HG03432 (cell line): ENCODE results near the gene CDKL4.
"Not testable (repeated sequence)": the region's sequence is repeated elsewhere in the genome, so short reads cannot be mapped to it uniquely, and the experiment has no call there.

ENCODE experiments used
- ATAC-seq: cut with Tn5 transposase; IDR thresholded peaks from one replicate; pipeline ENCODE4 v1.9.1; 2021; ENCODE audit warnings: mild to moderate bottlenecking, moderate library complexity; ENCODE audit not compliant: unreplicated experiment

Gene CDKL4

DNA sequence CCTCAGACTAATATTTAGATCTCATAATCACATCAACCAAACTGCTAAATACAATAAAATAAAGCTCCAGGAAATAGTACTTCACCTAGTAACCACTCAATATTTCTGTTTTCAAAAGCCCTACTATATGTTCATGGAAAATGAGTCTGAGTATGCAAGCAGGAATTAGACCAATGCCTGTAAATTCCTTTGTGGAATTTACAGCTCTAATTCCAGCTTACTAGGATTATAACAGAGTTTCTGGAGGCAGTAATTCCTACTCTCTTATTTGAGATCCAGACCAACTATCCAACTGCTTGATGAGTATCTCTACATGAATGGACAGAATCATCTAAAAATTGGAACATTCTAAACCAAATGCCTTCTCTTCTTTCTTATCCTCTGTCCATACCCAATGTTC is 11.6 kb downstream of the CDKL4 start:
- no peak for ATAC-seq

DNA sequence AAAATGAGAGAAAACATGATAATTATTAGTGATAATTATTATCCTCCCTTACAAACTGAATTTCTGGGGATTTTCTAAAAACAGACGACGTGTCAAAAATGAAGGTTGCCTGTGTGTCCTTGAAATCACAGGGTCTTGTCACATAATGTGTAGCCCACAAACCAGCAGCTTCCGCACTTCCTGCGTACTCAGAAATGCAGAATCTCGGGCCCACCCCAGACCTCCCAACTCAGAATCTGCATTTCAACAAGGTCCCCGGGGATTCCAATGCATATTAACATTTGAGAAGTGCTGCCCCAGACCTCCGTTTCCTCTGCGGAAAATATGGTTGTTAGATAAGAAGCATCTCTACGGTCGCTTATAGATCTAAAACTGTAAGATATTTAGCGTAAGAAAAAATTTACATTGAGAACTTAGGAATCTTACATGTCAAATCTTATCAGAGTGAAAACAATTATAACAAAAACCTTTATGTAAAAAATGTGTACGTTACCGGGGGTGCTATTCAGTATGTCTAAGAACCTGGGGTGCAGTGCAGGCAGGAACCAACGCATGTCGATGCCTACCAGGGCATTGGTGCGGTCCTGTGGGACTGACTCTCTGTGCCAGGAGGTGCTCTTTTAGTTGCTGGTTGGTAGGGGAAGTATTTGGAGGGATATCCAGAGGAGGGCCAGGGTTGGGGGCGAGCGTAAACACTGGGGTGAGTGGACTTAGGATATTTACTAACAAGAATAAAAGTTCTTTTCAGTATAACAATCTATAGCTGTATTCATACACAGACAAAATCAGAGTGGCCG is 15.2 kb downstream of the CDKL4 start:
- ATAC-seq, result peak; percentile 23

DNA sequence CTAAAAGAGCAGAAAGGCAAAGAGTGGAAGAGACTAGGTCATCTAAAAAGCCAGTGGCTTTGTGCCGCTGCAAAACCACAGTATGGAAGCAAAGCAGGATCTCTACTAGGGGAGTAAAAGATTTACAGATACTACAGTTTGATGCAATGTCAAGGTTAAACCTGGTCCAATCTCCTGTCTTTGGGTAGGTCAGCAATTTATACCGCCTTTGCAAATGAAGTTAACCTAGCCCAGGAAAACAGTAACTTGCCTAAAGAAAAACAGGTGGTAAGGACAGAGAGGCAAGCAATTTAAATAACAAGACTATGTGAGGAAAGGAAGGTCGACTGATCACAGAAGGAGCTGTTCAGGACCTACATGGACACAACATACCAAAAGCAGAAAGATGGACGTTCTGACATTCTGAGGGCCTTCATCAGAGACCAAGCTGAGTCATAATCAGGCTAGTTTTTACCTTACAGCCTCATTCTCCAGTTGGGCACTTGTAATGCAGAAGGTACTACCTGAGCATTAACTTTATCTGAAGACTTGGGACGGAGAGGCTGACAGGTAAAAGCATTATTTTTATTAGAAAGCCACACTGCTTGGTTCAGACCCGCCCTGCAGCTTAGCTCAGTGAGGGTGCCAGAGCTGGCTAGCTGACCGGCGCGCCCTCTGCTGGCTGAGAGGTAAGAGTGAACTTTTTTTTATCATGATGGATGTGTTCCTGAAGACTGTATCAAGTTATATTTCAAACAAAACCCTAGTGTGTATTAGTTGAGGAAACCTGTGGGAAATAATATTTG is 15.9 kb downstream of the CDKL4 start:
- ATAC-seq, result peak; percentile 80

DNA sequence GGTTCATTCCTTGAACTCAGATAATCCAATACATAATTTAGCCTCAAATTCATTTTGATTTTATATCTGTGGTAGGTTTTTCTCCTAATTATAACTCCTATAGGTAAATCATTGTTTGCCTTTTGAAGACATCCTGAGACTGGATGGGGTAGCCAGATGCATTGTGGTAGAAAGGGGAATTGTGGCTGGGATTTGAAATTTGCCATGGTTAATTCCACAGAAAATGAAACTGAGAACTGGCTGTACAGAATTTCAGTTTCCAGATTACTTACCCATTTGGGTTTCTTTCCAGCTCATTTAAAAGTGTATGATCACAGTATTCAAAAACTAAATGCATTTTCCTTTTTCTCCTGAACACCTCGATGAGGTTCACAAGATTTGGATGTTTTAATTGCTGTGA is 18.2 kb downstream of the CDKL4 start:
- ATAC-seq, result no peak

DNA sequence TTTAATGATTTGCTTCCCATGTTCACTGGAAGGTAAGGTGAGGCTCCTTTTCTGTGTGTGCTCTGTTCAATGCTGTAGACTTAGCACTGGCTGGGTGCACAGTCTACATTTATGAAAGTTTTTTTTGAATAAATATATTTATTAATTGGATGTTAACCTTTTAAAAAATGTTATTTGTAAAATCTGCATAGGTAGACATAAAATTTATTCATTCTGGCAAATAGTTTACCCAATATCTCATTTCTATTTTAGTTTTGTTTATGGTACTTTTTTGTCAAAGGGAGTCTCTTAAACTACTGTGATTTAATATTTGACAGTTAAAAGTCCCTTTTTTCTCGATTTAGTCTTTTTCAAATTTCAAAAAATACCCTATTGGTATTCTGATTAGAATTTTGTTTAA is 19.9 kb downstream of the CDKL4 start:
- ATAC-seq, result no peak

DNA sequence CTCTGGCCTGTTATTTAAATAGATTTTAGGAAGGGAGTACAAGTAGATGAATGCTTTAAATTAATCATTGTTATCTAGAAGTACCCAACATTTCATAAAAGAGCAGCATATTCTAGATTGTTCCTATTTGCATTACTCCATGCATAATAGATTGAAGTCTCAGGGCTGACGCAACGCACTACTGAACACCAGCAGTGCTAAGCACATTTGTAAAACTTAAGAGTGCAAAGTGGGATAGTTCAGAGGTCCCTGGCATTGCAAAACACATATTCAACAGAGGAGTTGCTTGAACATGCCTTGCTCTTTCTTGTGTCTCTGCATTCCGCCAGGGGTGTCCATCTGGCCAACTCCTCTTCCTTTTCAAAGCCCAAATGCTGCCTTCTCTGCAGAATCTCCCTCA is 22.3 kb downstream of the CDKL4 start:
- ATAC-seq, result no peak

DNA sequence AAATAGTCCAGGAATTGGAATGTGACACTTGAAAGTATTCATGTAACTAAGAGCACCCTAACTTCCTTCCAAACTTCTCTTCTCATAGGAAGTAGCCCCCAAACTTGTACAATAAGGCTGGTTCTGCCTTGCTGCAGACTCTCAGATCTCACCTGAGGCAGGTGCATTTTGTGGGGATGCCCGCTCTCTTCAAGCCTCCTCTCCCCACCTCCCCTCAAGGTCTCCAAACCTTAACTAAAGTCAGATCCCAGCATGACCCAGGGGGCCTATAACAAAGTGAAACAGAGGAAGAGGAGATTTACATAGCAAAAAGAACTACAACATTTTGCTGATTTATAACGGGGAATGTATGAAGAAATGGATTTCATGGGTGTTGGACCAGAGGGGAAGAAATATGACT is 23.6 kb downstream of the CDKL4 start:
- ATAC-seq, result no peak

DNA sequence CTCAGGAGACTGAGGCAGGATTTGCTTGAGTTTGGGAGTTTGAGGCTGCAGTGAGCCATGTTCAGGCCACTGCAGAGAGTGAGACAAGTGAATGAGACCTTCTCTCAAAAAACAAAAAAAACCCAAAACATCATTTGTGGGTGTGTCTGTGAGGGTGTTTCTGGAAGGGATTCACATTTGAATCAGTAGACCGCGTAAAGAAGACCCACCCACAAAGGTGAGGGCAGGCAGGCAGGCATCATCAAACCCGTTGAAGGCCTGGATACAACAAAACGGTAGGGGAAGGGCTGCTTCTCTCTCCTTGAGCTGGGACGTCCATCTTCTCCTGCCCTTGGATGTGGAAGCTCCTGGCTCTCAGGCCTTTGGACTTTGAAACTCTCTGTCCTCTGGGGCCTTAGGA is 25.4 kb downstream of the CDKL4 start:
- no peak for ATAC-seq

DNA sequence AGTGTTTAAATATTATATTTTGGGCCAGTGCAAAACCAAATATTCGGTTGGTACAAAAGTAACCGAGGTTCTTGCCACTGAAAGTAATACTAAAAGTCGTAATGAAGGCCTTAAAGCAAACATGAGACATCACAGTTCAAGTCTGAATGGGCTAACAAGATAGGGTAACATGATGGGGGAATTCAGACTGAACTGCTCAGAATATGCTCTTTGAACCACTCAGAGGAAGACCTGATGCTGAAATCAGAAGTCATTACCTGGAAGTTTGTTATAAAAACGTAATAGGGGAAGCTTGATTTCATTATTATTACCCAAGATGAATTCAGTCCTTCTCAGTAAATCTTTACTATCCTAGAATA is 26.6 kb downstream of the CDKL4 start:
- no peak for ATAC-seq

DNA sequence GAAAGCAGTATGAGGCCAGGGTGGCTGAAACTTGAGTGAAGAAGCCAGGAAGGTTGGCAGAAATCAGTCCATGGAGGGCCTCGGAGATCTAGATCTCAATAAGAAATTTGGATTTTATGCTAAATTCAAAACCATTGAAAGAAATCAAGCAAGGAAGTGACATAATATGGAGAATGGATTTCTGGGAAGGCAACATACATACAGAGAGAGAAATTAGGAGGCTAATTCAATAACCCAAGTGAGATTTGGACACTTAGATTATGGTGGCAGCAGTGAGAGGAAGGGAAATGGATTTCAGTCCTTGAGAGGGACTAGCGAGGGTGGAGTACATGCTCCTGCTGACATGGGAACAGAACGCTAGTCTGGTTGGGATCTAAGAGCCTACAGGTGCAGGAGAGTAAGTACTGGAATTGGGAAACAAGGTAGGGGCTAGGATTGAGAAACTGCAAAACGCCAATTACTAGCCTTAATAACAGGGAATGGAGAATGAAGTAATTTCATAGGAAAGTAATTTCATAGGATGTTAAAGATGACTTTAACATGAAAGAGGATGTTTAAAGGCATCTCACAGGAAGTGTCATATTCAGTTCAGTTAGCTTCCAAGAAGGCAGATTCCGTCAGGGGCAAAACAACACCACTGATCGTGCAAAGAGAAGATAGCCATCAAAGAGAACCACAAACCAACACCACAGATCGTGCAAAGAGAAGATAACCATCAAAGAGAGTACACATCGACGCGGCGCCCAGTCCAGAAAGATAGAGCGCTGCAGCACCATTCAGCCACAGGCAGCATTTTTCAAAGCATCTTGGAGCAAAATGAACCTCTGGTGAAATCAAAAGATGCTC is 27.2 kb downstream of the CDKL4 start:
- no peak for ATAC-seq

DNA sequence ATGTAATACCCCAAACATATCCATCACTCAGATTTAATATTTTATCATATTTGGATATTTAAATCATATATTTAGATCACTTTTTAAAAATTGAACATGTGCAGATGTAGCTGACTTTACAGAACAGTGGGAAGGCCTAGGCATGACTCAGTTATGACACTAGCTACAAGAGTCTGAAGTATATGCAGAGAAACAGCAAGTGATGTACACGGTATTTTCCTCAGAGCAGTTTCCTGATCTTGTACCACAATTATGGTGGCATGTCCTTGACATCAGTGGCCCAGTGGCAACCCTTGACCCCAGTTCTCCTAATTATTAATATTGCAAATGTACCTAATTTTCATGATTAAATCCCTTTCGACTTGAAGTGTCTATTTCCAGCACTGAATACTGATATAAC is 28.2 kb downstream of the CDKL4 start:
- ATAC-seq, result no peak

DNA sequence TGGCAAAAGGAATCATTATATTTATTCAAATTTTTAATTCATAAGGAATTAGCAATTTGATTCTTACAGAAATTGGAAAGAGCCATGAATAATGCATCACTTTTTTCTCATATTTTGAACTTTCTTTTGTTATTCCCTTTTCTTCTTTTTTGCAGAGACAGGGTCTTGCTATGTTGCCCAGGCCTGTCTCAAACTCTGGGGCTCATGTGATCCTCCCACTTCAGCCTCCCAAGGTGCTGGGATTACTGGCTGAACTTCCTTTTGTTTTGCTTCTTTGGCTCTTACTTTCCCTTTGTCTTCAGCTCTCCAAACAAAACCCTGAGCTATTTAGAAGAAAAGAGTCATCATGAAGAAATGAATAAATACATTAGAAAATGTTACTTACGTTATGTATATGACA is 30.8 kb downstream of the CDKL4 start:
- no peak for ATAC-seq

DNA sequence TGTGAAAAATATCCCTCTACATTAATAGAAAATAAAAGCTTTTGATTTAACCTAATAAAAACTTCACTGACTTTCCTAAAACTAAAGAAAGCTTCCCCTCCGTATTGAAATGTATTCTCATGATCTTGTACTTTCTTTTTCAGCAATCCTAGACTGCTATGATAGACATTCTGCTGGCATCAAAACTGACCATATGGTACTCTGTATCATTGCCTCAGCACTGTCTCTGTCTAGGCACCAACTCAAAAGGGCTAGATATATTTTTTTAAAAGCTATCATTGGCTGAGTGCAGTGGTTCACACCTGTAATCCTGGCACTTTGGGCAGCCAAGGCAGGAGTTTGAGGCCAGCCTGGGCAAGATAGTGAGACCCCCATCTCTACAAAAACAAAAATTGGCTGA is 32.9 kb downstream of the CDKL4 start:
- no peak for ATAC-seq

DNA sequence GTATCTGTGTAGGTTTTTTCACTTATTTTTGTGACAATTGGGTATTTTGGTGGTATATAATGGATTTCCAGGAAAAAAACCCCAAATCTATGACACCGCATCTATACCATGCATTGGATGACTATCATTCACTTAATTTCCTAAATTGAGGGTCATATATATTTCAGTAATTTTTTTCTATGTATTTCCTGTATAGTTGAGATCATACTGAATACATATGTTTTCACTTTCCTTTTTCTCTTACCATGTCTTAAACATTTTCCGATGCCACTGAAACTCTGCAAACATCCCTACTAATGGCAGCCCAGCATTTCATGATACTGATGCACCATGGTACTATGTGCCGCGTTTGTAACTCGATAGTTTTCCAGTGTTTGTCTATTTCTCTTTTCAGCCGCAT is 40.4 kb downstream of the CDKL4 start:
- ATAC-seq, result no peak

DNA sequence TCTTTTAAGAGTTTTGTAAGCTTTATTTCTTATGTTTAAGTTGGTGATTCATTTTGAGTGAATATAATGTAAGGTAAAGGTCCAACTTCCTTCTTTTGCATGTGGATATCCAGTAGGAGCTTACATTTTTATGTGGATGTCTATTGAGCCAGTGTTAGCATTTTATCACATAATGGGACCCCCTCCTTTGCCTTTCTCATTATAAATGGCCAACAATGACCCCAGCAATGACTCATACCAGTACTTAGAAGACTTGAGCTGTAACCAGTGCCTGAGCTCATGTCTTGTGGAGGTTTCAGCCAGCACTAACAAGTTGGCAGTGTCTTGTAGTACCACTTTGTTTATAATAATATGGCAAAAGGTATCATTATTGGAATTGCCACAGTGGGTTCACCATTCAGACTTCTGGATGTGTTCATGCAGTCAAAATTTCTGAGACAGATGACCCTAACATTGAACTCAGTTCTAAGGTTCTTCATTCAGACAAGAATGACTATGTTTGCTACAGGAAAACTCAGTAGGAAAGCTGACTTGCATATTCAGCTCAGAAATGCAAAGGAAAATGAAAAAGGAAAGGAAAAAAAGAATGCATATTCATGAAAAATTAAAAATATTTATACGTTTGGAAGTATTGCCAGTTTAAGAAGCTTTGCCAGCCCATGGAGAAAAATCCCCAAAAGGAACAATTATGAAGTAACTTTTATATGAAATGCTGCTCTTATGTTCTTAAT is 41.0 kb downstream of the CDKL4 start:
- no peak for ATAC-seq

DNA sequence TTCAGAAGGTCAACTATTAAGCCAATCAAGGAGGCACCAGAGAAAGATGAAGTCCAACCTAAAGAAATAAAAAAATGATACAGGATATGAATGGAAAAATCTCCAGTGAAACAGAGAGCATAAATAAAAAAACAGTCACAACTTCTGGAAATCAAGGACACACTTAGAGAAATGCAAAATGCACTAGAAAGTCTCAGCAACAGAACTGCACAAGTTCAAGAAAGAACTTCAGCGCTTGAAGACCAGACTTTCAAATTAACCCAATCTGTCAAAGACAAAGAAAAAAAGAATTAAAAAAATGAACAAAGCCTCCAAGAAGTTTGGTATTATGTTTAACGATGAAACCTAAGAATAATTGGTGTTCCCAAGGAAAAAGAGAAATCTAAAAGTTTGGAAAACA is 46.8 kb downstream of the CDKL4 start:
- not testable (repeated sequence) for ATAC-seq

DNA sequence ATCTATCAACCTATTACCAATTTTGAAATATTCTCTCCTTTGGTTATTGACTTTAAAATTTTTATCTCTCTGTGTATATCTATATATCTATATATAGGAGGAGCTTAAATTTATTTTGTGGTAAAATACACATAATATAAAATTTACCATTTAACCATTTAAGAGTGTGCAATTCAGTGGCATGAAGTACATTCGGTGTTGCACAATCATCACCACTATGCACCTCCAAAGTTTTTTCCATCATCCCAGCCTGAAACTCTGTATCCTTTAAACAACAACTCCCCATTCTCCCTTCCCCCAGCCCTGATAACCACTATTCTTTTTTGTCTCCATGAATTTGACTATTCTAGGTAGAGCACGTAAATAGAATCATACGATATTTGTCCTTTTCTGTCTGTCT is 49.1 kb downstream of the CDKL4 start:
- ATAC-seq, result no peak

DNA sequence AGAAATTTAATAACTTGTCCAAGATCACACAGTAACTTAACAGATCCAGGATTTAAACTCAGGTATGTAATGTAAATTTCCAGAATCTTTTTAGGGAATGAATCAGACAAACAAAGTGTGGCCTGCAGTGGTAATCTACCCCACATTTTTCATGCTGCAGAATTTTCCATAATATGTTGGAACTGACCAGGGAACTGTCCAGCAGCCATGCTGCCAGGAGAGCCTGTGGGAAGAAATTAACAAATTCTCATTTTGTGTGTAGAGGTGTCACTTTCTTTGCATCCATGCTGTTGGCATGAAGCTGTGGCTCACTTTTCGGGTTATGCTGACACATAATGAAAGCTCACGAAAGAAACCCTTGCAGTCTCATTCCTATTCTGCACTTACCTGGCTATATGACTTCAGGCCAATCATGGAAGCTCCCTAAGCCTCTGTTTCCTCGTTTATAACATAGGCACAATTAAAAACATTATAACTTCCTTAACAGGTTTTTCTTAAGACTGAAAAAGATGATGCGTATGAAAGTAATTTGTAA is 54.7 kb downstream of the CDKL4 start:
- no peak for ATAC-seq

DNA sequence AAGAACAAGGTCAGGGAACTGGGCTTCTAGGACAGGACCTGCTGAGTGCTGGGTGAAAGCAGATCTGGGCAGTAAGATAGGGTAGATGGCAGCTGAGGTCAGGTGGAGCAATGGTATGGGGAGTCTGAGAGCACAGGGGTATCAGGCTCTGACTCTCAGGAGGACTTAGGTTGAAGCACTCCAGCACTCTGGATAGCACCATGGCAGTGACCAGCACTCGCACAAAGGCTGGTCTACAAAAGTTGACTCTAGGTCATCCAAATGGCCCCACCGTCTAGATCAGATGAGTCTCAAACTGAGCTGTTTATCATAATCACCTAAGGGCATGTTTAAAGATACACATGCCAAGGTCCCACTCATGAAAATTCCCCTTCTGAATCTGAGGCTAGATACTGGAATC is 60.1 kb downstream of the CDKL4 start:
- no peak for ATAC-seq

DNA sequence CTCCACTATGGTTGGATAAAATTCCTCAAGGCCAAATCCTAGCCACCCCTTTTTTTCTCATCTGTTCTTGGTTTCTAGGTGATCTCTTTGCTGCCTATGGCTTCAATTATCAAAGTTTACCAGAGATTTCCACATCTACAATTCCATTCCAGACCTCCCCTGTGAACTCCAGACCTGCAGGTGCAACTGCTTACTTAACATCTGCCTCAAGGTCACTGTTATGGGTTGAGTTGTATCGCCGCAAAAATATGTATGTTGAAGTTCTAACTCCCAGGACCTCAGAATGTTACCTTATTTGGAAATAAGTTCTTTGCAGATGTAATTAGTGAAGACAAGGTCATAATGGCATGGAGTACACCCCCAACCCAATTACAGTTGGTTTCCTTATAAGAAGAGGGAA is 62.5 kb downstream of the CDKL4 start:
- ATAC-seq, result no peak
